MCF 10A (cell line): ENCODE results near the gene STXBP4. TPM values are rescaled to one million over a fixed set of nuclear protein-coding genes. Genes with fewer than 3 reads are reported as not detected.

ENCODE experiments used
- BruUV-seq: library from RNA; stranded (reverse); fragments of 400-500 nt; replicated peaks from 2 replicates; lab custom pipeline; 2021; lab: Mats Ljungman, UMichigan
- CTCF ChIA-PET: fragments of 300-600 bp; sonication (Branson Sonifier 250); formaldehyde crosslinking; extraction: SDS; loops from one replicate; lab custom pipeline; 2021; ENCODE audit warnings: antibody characterized with exemption, inconsistent platforms; lab: Yijun Ruan, JAX
- POLR2A ChIA-PET: fragments of 300-600, 350-650 bp; sonication (Branson Sonifier 250); formaldehyde crosslinking; extraction: SDS; loops from one replicate; lab custom pipeline; 2020; ENCODE audit warnings: antibody characterized with exemption, inconsistent platforms; lab: Yijun Ruan, JAX
- DNase-seq: peaks from one replicate; pipeline ENCODE4 v3.0.0-alpha.2; 2018; ENCODE audit not compliant: unreplicated experiment
- H3K27ac Mint-ChIP-seq: one replicate; pipeline ENCODE4 v1.8.0; 2022; ENCODE audit warnings: mild to moderate bottlenecking, low read depth, mixed read lengths; ENCODE audit not compliant: unreplicated experiment
- H3K27me3 Mint-ChIP-seq: one replicate; pipeline ENCODE4 v1.8.0; 2022; ENCODE audit warnings: mixed read lengths; ENCODE audit not compliant: insufficient read depth, unreplicated experiment
- H3K36me3 Mint-ChIP-seq: one replicate; pipeline ENCODE4 v1.8.0; 2022; ENCODE audit warnings: mild to moderate bottlenecking, moderate library complexity, mixed read lengths; ENCODE audit not compliant: insufficient read depth, unreplicated experiment
- H3K4me1 Mint-ChIP-seq: one replicate; pipeline ENCODE4 v1.8.0; 2022; ENCODE audit warnings: mixed read lengths; ENCODE audit not compliant: insufficient read depth, unreplicated experiment
- H3K4me3 Mint-ChIP-seq: one replicate; pipeline ENCODE4 v1.8.0; 2022; ENCODE audit warnings: mild to moderate bottlenecking, moderate library complexity, mixed read lengths; ENCODE audit not compliant: unreplicated experiment
- H3K9me3 Mint-ChIP-seq: one replicate; pipeline ENCODE4 v1.8.0; 2022; ENCODE audit warnings: mixed read lengths; ENCODE audit not compliant: unreplicated experiment
- intact Hi-C: fragments of 100-400 bp; cut with micrococcal nuclease; formaldehyde crosslinking; loops from 2 replicates; pipeline ENCODE4 v1.14.1; 2022
- total RNA-seq: library from RNA; stranded (reverse); gene quantifications from 2 replicates; pipeline ENCODE4 v1.2.3, GENCODE V29; 2022
- TF ChIP-seq, protein P1 (sequence below): fragments of 200-600 bp; IDR thresholded peaks from one replicate; pipeline ENCODE4 v1.8.0; 2022; ENCODE audit warnings: antibody characterized with exemption, mild to moderate bottlenecking; ENCODE audit not compliant: unreplicated experiment

STXBP4 gene
- total RNA-seq, 1 experiment from 2014 or later = 6.7 TPM

DNA sequence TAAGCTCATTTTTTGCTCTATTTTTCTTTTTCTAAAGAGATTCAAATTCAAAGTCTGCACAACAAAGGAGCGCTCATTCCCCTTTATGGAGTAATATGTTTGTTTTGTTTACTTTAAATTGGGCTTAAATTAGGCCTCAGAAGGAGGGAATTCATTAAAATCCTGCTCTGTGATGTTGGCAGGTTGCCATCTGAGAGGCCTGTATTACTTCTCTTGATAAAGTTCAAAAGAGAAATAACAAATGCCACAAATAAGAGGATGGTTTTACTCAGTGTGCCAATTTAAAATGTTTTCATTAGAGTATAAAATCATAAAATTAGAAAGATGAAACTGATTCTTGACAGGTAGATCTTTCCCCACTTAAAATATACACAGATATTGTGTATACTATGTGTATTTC is 241.7 kb downstream of the STXBP4 start:
- intact Hi-C loops = no loop called here
- Mint-ChIP-seq H3K36me3 (no peaks in the 10 kb centered on the region), H3K9me3 (no peaks in the 10 kb centered on the region), H3K4me3 (no peak overlapping the region), H3K4me1 (no peaks in the 10 kb centered on the region), H3K27me3 (no peaks in the 10 kb centered on the region), H3K27ac (no peak overlapping the region)
- no peak for DNase-seq
- BruUV-seq = no TSS peak
- CTCF ChIA-PET = interaction anchor here (0.7 kb wide), 1 partner anchor 146 kb away, joined by 3 read pairs; no protein-coding TSS in a partner anchor
- TF ChIP-seq, protein P1, sequence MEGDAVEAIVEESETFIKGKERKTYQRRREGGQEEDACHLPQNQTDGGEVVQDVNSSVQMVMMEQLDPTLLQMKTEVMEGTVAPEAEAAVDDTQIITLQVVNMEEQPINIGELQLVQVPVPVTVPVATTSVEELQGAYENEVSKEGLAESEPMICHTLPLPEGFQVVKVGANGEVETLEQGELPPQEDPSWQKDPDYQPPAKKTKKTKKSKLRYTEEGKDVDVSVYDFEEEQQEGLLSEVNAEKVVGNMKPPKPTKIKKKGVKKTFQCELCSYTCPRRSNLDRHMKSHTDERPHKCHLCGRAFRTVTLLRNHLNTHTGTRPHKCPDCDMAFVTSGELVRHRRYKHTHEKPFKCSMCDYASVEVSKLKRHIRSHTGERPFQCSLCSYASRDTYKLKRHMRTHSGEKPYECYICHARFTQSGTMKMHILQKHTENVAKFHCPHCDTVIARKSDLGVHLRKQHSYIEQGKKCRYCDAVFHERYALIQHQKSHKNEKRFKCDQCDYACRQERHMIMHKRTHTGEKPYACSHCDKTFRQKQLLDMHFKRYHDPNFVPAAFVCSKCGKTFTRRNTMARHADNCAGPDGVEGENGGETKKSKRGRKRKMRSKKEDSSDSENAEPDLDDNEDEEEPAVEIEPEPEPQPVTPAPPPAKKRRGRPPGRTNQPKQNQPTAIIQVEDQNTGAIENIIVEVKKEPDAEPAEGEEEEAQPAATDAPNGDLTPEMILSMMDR = no peak
- POLR2A ChIA-PET = no interaction called here

GRCh38 chr17:55212880-55213279 is 244.3 kb downstream of the STXBP4 start:
- Mint-ChIP-seq H3K9me3 (no peaks in the 10 kb centered on the region), H3K27ac (no peak overlapping the region), H3K27me3 (no peaks in the 10 kb centered on the region), H3K4me3 (no peak overlapping the region), H3K36me3 (no peaks in the 10 kb centered on the region), H3K4me1 (no peaks in the 10 kb centered on the region)
- TF ChIP-seq, protein P1 = no peak
- intact Hi-C loops = no loop called here
- POLR2A ChIA-PET = no interaction called here
- CTCF ChIA-PET = interaction anchor here (1.3 kb wide), 1 partner anchor 18 kb away, joined by 3 read pairs; no protein-coding TSS in a partner anchor
- no peak for DNase-seq
- BruUV-seq = no TSS peak

DNA sequence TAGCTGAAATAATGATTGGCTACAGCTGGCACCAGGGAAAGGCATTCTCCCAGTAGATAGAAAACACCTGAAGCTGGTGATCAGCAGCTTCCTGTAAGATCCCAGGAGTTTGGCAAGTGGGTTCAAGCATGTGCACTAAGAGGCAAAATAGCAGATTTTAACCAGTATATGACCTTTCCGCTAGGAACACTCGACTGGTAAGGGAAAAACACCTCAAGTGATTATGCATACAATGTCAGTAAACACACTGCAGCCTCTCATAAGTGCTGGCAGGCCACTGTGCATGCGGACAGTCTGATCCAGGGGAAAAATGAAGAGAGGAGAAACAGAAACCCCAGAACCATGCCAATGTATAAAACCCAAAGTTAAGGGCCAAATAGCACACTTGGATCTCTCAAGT is 247.1 kb downstream of the STXBP4 start:
- CTCF ChIA-PET = no interaction called here
- BruUV-seq = no TSS peak
- no peak overlapping the region for H3K27ac Mint-ChIP-seq
- intact Hi-C loops = no loop called here
- no peaks in the 10 kb centered on the region for H3K4me1 Mint-ChIP-seq
- H3K9me3 Mint-ChIP-seq = no peaks in the 10 kb centered on the region
- H3K4me3 Mint-ChIP-seq = no peak overlapping the region
- POLR2A ChIA-PET = no interaction called here
- no peak for DNase-seq
- no peaks in the 10 kb centered on the region for H3K36me3 Mint-ChIP-seq
- H3K27me3 Mint-ChIP-seq = no peaks in the 10 kb centered on the region
- TF ChIP-seq, protein P1 = no peak

DNA sequence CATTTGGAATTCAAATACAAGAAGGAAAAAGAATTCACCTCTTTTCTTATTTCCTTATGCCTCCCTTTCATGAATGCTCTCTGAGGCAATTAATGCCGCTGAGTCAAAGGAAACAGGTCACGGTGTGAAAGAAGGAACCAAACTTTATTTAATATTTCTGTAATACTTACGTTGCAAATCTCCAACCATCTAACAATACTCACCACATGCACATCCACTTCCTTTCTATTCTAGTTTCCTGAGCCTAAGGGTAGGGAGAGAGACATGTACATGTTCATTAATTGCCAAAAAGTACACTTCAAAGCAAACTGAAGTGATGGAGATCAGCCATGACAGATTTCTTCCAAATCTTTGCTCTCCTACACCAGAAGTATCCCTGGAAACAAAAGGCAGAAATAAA is 248.3 kb downstream of the STXBP4 start:
- Mint-ChIP-seq H3K27ac (no peak overlapping the region), H3K27me3 (no peaks in the 10 kb centered on the region), H3K36me3 (no peaks in the 10 kb centered on the region), H3K4me1 (no peaks in the 10 kb centered on the region), H3K4me3 (no peak overlapping the region), H3K9me3 (no peaks in the 10 kb centered on the region)
- DNase-seq = no peak
- ChIA-PET POLR2A (no interaction called here), CTCF (no interaction called here)
- TF ChIP-seq, protein P1 = no peak
- intact Hi-C loops = no loop called here
- BruUV-seq = no TSS peak
